PC-9 (cell line): ENCODE results near the gene EDAR. TPM values are rescaled to one million over a fixed set of nuclear protein-coding genes. Genes with fewer than 3 reads are reported as not detected.

ENCODE experiments used
- BruUV-seq: library from RNA; stranded (reverse); fragments of 400-500 nt; replicated peaks from 2 replicates; lab custom pipeline; 2021; lab: Mats Ljungman, UMichigan
- CTCF ChIA-PET: fragments of 300-600 bp; sonication (Branson Sonifier 250); formaldehyde crosslinking; loops from one replicate; lab custom pipeline; 2022; ENCODE audit warnings: antibody characterized with exemption; lab: Charles Lee
- POLR2A ChIA-PET: fragments of 300-600 bp; sonication (Branson Sonifier 250); formaldehyde crosslinking; loops from one replicate; lab custom pipeline; 2022; ENCODE audit warnings: antibody characterized with exemption; ENCODE audit not compliant: unreplicated experiment; lab: Charles Lee
- DNase-seq, 2 experiments: peaks; one replicate each; pipeline versions ENCODE4 v3.0.0 to v3.0.0-alpha.2; 2015 to 2022; ENCODE audit warnings: mixed read lengths in 1 of 2
- H2AFZ ChIP-seq: fragments of 200-600 bp; sonication (generic); 2 replicates; pipeline ENCODE4 v1.8.1; 2017; ENCODE audit warnings: antibody characterized with exemption
- H3F3A ChIP-seq: fragments of 200-600 bp; sonication (generic); 2 replicates; pipeline ENCODE4 v1.8.1; 2017; ENCODE audit warnings: antibody characterized with exemption, mild to moderate bottlenecking, low read depth; ENCODE audit not compliant: insufficient read depth
- H3K27ac ChIP-seq: fragments of 200-600 bp; sonication (generic); 2 replicates; pipeline ENCODE4 v1.6.1; 2016; ENCODE audit warnings: mixed run types
- H3K27me3 ChIP-seq: fragments of 200-600 bp; sonication (generic); 2 replicates; pipeline ENCODE4 v1.6.1; 2016; ENCODE audit warnings: low read depth, mixed run types; ENCODE audit not compliant: insufficient read depth
- H3K36me3 ChIP-seq: fragments of 200-600 bp; sonication (generic); 2 replicates; pipeline ENCODE4 v1.6.1; 2016; ENCODE audit warnings: low read depth, mixed run types
- H3K4me1 ChIP-seq: fragments of 200-600 bp; sonication (generic); replicated peaks from 2 replicates; pipeline ENCODE4 v1.6.1; 2016; ENCODE audit warnings: mixed run types; ENCODE audit not compliant: insufficient read depth
- H3K4me2 ChIP-seq: fragments of 200-600 bp; sonication (generic); 2 replicates; pipeline ENCODE4 v1.6.1; 2017; ENCODE audit warnings: mixed run types
- H3K4me3 ChIP-seq: fragments of 200-600 bp; sonication (generic); 2 replicates; pipeline ENCODE4 v1.6.1; 2016; ENCODE audit warnings: mixed run types
- H3K79me2 ChIP-seq: fragments of 200-600 bp; sonication (generic); 2 replicates; pipeline ENCODE4 v1.6.1; 2017; ENCODE audit warnings: low read depth, mixed run types
- H3K9me2 ChIP-seq: fragments of 200-600 bp; sonication (generic); 2 replicates; pipeline ENCODE4 v1.8.1; 2017; ENCODE audit warnings: mild to moderate bottlenecking; ENCODE audit not compliant: insufficient read depth
- H3K9me3 ChIP-seq: fragments of 200-600 bp; sonication (generic); 2 replicates; pipeline ENCODE4 v1.8.1; 2016; ENCODE audit warnings: low read depth; ENCODE audit not compliant: insufficient read depth
- H4K20me1 ChIP-seq: fragments of 200-600 bp; sonication (generic); 2 replicates; pipeline ENCODE4 v1.8.1; 2017; ENCODE audit not compliant: insufficient read depth
- CTCF ChIP-seq: fragments of 200-600 bp; sonication (generic); conservative IDR thresholded peaks from 2 replicates; pipeline ENCODE4 v1.6.1; 2017; ENCODE audit warnings: mixed run types, antibody characterized with exemption, mild to moderate bottlenecking, moderate library complexity
- EZH2 ChIP-seq: fragments of 200-600 bp; sonication (generic); IDR thresholded peaks from 2 replicates; pipeline ENCODE4 v1.8.0; 2017; ENCODE audit warnings: antibody characterized with exemption, low read depth
- intact Hi-C: fragments of 100-400 bp; cut with micrococcal nuclease; formaldehyde crosslinking; loops from one replicate; pipeline ENCODE4 v1.10.0; 2022; ENCODE audit not compliant: unreplicated experiment
- total RNA-seq: library from RNA; stranded (reverse); gene quantifications from 2 replicates; pipeline ENCODE4 v1.2.3, GENCODE V29; 2021

EDAR gene
- total RNA-seq, 1 experiment from 2014 or later, result not detected

GRCh38 chr2:108983061-108983460 is 6.0 kb downstream of the EDAR start:
- H3K9me3 ChIP-seq, result no peaks in the 10 kb centered on the region
- H3K4me1 ChIP-seq, result peaks cover 10% of the 10 kb centered on the region
- H2AFZ ChIP-seq, result no peak overlapping the region
- no peaks in the 10 kb centered on the region for H3K79me2 ChIP-seq
- no peak for TF ChIP-seq EZH2
- ChIA-PET CTCF (no interaction called here), POLR2A (no interaction called here)
- no peak overlapping the region for H3K4me2 ChIP-seq
- H3K9me2 ChIP-seq, result no peaks in the 10 kb centered on the region
- BruUV-seq, result no TSS peak
- peaks cover 30% of the 10 kb centered on the region for H3K27me3 ChIP-seq
- no peaks in the 10 kb centered on the region for H3F3A ChIP-seq
- no peak overlapping the region for H3K4me3 ChIP-seq
- H4K20me1 ChIP-seq, result no peaks in the 10 kb centered on the region
- no peak overlapping the region for H3K27ac ChIP-seq
- intact Hi-C loops, result no loop called here
- DNase-seq, result no peak
- H3K36me3 ChIP-seq, result no peaks in the 10 kb centered on the region

- Histone ChIP-seq H3K4me2 (peak overlapping the region; percentile 33), H3K9me2 (no peaks in the 10 kb centered on the region), H3F3A (no peaks in the 10 kb centered on the region), H4K20me1 (no peaks in the 10 kb centered on the region), H2AFZ (no peak overlapping the region), H3K9me3 (no peaks in the 10 kb centered on the region), H3K4me3 (no peak overlapping the region), H3K27ac (no peak overlapping the region), H3K27me3 (peaks cover 30% of the 10 kb centered on the region), H3K36me3 (no peaks in the 10 kb centered on the region), H3K79me2 (no peaks in the 10 kb centered on the region), H3K4me1 (peaks cover 10% of the 10 kb centered on the region)
- TF ChIP-seq CTCF (no peak), EZH2 (no peak)
- ChIA-PET CTCF (no interaction called here), POLR2A (no interaction called here)
- intact Hi-C loops, result no loop called here
- DNase-seq, result peak in 1 of 2 experiments; percentile 39
- BruUV-seq, result no TSS peak
These were observed 6.8 kb downstream of the EDAR start for GRCh38 chr2:108982259-108982679.

- H3K36me3 ChIP-seq, result no peaks in the 10 kb centered on the region
- no peaks in the 10 kb centered on the region for H3F3A ChIP-seq
- H3K9me2 ChIP-seq, result no peaks in the 10 kb centered on the region
- peaks cover 30% of the 10 kb centered on the region for H3K27me3 ChIP-seq
- no peaks in the 10 kb centered on the region for H3K79me2 ChIP-seq
- ChIA-PET POLR2A (no interaction called here), CTCF (no interaction called here)
- no peaks in the 10 kb centered on the region for H4K20me1 ChIP-seq
- no TSS peak for BruUV-seq
- H3K9me3 ChIP-seq, result no peaks in the 10 kb centered on the region
- DNase-seq, result no peak
- no peak overlapping the region for H2AFZ ChIP-seq
- intact Hi-C loops, result no loop called here
- H3K4me1 ChIP-seq, result peaks cover 10% of the 10 kb centered on the region
- no peak overlapping the region for H3K4me3 ChIP-seq
- no peak overlapping the region for H3K27ac ChIP-seq
- H3K4me2 ChIP-seq, result no peak overlapping the region
- TF ChIP-seq EZH2 (no peak), CTCF (no peak)
These were observed 7.2 kb downstream of the EDAR start for GRCh38 chr2:108981846-108982245.

- no peaks in the 10 kb centered on the region for H3K36me3 ChIP-seq
- no peaks in the 10 kb centered on the region for H3K9me2 ChIP-seq
- H3K27me3 ChIP-seq, result peaks cover 26% of the 10 kb centered on the region
- H3K79me2 ChIP-seq, result no peaks in the 10 kb centered on the region
- DNase-seq, result no peak
- no TSS peak for BruUV-seq
- no peak for TF ChIP-seq EZH2
- no peak for TF ChIP-seq CTCF
- H4K20me1 ChIP-seq, result no peaks in the 10 kb centered on the region
- ChIA-PET CTCF (no interaction called here), POLR2A (no interaction called here)
- H3K27ac ChIP-seq, result no peak overlapping the region
- H3K4me3 ChIP-seq, result no peak overlapping the region
- no peak overlapping the region for H3K4me2 ChIP-seq
- H3K9me3 ChIP-seq, result no peaks in the 10 kb centered on the region
- H3K4me1 ChIP-seq, result peaks cover 10% of the 10 kb centered on the region
- no peaks in the 10 kb centered on the region for H3F3A ChIP-seq
- H2AFZ ChIP-seq, result no peak overlapping the region
- intact Hi-C loops, result no loop called here
These were observed 8.9 kb downstream of the EDAR start for GRCh38 chr2:108980076-108980475.
